CD14-positive monocyte (primary cell): ENCODE results near the gene RIC8A. TPM values are rescaled to one million over a fixed set of nuclear protein-coding genes. Genes with fewer than 3 reads are reported as not detected.

Experiments used
- DNase-seq, 3 donors: peaks; one replicate each; pipeline ENCODE4 v3.0.0-alpha.2; 2011 to 2022
- H2AFZ ChIP-seq: 2 replicates; pipeline ENCODE4 v1.6.0; 2012; ENCODE audit warnings: mild to moderate bottlenecking, low read depth, low read length, inconsistent platforms; ENCODE audit not compliant: insufficient read depth, poor library complexity, severe bottlenecking
- H3K27ac ChIP-seq, 2 donors: 1 replicate in 1 of 2; 2 replicates in 1 of 2; pipeline ENCODE4 v1.5.1; 2012 to 2013; ENCODE audit warnings: low read length in 2 of 2, control low read depth in 1 of 2, inconsistent platforms in 1 of 2, low read depth in 1 of 2, mild to moderate bottlenecking in 1 of 2
- H3K27me3 ChIP-seq, 2 donors: one replicate each; pipeline versions ENCODE4 v1.6.0 to v1.6.1; 2011 to 2013; ENCODE audit warnings: low read length in 2 of 2; ENCODE audit not compliant: control insufficient read depth in 2 of 2, insufficient read depth in 2 of 2
- H3K36me3 ChIP-seq, 2 donors: replicated peaks in 1 of 2; 1 replicate in 1 of 2; 2 replicates in 1 of 2; pipeline versions ENCODE4 v1.5.1 to v1.6.1; 2012 to 2013; ENCODE audit warnings: low read length in 2 of 2, control low read depth in 1 of 2, inconsistent platforms in 1 of 2, mild to moderate bottlenecking in 1 of 2; ENCODE audit not compliant: insufficient read depth in 2 of 2, control insufficient read depth in 1 of 2
- H3K4me1 ChIP-seq, 2 donors: 1 replicate in 1 of 2; 2 replicates in 1 of 2; pipeline versions ENCODE4 v1.5.1 to v1.6.1; 2012 to 2013; ENCODE audit warnings: low read length in 2 of 2, control low read depth in 1 of 2, inconsistent platforms in 1 of 2, mild to moderate bottlenecking in 1 of 2, moderate library complexity in 1 of 2; ENCODE audit not compliant: insufficient read depth in 2 of 2, control insufficient read depth in 1 of 2
- H3K4me2 ChIP-seq: replicated peaks from 2 replicates; pipeline ENCODE3; 2012; ENCODE audit warnings: low read length, moderate library complexity, mild to moderate bottlenecking; ENCODE audit not compliant: poor library complexity, severe bottlenecking; ENCODE audit errors: extremely low read depth
- H3K4me3 ChIP-seq, 3 experiments: fragments of 200-600 bp in 1 of 3; sonication (generic) in 1 of 3; replicated peaks in 1 of 3; 1 replicate in 2 of 3; 2 replicates in 1 of 3; pipeline ENCODE4 v1.5.1; 2011 to 2013; ENCODE audit warnings: low read length in 3 of 3, mild to moderate bottlenecking in 3 of 3, control low read depth in 2 of 3, low read depth in 2 of 3, inconsistent platforms in 1 of 3, moderate library complexity in 1 of 3
- H3K79me2 ChIP-seq: 2 replicates; pipeline ENCODE4 v1.6.0; 2012; ENCODE audit warnings: mild to moderate bottlenecking, control low read depth, inconsistent platforms, low read length, moderate library complexity; ENCODE audit not compliant: insufficient read depth
- H3K9ac ChIP-seq: 2 replicates; pipeline ENCODE4 v1.6.0; 2017; ENCODE audit warnings: low read length, mild to moderate bottlenecking; ENCODE audit not compliant: insufficient read depth, poor library complexity, severe bottlenecking
- H3K9me3 ChIP-seq, 2 donors: replicated peaks in 1 of 2; 1 replicate in 1 of 2; 2 replicates in 1 of 2; pipeline versions ENCODE4 v1.5.1 to v1.6.1; 2012 to 2013; ENCODE audit warnings: low read length in 2 of 2, control low read depth in 1 of 2; ENCODE audit not compliant: control insufficient read depth in 1 of 2, insufficient read depth in 1 of 2
- H4K20me1 ChIP-seq: 2 replicates; pipeline ENCODE4 v1.6.0; 2012; ENCODE audit warnings: mild to moderate bottlenecking, low read length, control low read depth, moderate library complexity; ENCODE audit not compliant: insufficient read depth
- H3K27ac Mint-ChIP-seq, 7 donors: one replicate each; pipeline ENCODE4 v1.8.0; 2020; ENCODE audit warnings: mild to moderate bottlenecking in 7 of 7, mixed read lengths in 7 of 7, moderate library complexity in 6 of 7, inconsistent platforms in 2 of 7
- H3K27me3 Mint-ChIP-seq, 3 donors: one replicate each; pipeline ENCODE4 v1.8.0; 2021 to 2022; ENCODE audit warnings: low read depth in 3 of 3, mild to moderate bottlenecking in 3 of 3, mixed read lengths in 3 of 3, moderate library complexity in 3 of 3, inconsistent platforms in 1 of 3
- H3K36me3 Mint-ChIP-seq, 2 donors: one replicate each; pipeline ENCODE4 v1.8.0; 2020; ENCODE audit warnings: mixed read lengths in 2 of 2, inconsistent platforms in 1 of 2, mild to moderate bottlenecking in 1 of 2
- H3K4me1 Mint-ChIP-seq: one replicate; pipeline ENCODE4 v1.8.0; 2020; ENCODE audit warnings: mild to moderate bottlenecking, mixed read lengths
- H3K4me3 Mint-ChIP-seq, 2 donors: one replicate each; pipeline ENCODE4 v1.8.0; 2020; ENCODE audit warnings: mild to moderate bottlenecking in 2 of 2, mixed read lengths in 2 of 2, moderate library complexity in 1 of 2
- H3K9me3 Mint-ChIP-seq, 7 donors: one replicate each; pipeline ENCODE4 v1.8.0; 2020 to 2022; ENCODE audit warnings: mixed read lengths in 7 of 7, mild to moderate bottlenecking in 6 of 7, moderate library complexity in 6 of 7, inconsistent platforms in 2 of 7
- WGBS: methylation state at CpG from one replicate; pipeline ENCODE4 v1.1.5; 2013; ENCODE audit warnings: missing lambda C conversion rate; ENCODE audit not compliant: insufficient coverage; 5-methylcytosine and 5-hydroxymethylcytosine counted together
- intact Hi-C, 2 donors: fragments of 100-400 bp; cut with micrococcal nuclease; formaldehyde crosslinking; loops; one replicate each; pipeline versions ENCODE4 v1.15.0 to v1.15.1; 2023
- polyA plus RNA-seq, 3 donors: library from polyadenylated mRNA; depleted of rRNA in 1 of 3; unstranded in 2 of 3; stranded (reverse) in 1 of 3; fragments of 300-500 nt in 2 of 3; fragments of >200 nt in 1 of 3; fragmentation: Illumina TruSeq in 2 of 3; gene quantifications; 1 replicate in 2 of 3; 2 replicates in 1 of 3; pipeline ENCODE4 v1.2.3, GENCODE V29; 2012 to 2021
- TF ChIP-seq, protein P1 (sequence below): fragments of 200-600 bp; IDR thresholded peaks from one replicate; pipeline ENCODE4 v1.8.0; 2022; ENCODE audit warnings: antibody characterized with exemption, mild to moderate bottlenecking

The RIC8A gene
- polyA plus RNA-seq, 3 donors: 51.1 to 79.1 (median 56.5) TPM

DNA sequence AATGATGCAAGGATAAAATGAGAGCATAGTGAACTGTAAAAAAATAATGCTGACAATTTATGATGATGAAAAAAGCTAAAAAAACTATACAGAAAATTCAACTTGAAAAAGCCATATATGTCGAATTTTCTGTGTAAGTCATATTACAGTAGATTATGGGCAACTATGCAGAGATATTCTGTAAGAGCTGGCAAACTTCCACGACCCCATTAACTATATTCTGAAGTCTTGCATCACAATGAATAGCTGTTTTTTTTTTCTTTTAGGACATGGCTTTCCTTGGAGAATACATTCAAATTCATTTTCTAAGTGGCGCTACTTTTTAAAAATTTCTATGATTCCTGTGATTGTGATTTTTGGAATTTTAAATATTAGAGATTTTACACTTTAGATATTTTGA lies 47.7 kb downstream of the RIC8A start:
- no peak for DNase-seq
- no peak overlapping the region for H3K4me3 Mint-ChIP-seq
- TF ChIP-seq, protein P1, sequence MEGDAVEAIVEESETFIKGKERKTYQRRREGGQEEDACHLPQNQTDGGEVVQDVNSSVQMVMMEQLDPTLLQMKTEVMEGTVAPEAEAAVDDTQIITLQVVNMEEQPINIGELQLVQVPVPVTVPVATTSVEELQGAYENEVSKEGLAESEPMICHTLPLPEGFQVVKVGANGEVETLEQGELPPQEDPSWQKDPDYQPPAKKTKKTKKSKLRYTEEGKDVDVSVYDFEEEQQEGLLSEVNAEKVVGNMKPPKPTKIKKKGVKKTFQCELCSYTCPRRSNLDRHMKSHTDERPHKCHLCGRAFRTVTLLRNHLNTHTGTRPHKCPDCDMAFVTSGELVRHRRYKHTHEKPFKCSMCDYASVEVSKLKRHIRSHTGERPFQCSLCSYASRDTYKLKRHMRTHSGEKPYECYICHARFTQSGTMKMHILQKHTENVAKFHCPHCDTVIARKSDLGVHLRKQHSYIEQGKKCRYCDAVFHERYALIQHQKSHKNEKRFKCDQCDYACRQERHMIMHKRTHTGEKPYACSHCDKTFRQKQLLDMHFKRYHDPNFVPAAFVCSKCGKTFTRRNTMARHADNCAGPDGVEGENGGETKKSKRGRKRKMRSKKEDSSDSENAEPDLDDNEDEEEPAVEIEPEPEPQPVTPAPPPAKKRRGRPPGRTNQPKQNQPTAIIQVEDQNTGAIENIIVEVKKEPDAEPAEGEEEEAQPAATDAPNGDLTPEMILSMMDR: no peak
- H3K27ac Mint-ChIP-seq: no peak overlapping the region
- H3K36me3 Mint-ChIP-seq: peaks cover 35 to 38% of the 10 kb centered on the region in 2 donors
- Histone ChIP-seq H3K4me1 (no peaks in the 10 kb centered on the region), H2AFZ (no peak overlapping the region), H3K4me3 (no peak overlapping the region), H3K36me3 (peaks cover 36 to 37% of the 10 kb centered on the region in 2 donors), H3K27ac (no peak overlapping the region), H3K4me2 (no peak overlapping the region), H3K79me2 (no peaks in the 10 kb centered on the region), H3K9ac (no peak overlapping the region), H3K27me3 (no peaks in the 10 kb centered on the region), H3K9me3 (no peaks in the 10 kb centered on the region), H4K20me1 (no peaks in the 10 kb centered on the region)
- WGBS: no CpG with 5 or more reads among the region's 3 CpGs
- intact Hi-C loops: no loop called here
- no peaks in the 10 kb centered on the region for H3K9me3 Mint-ChIP-seq
- H3K4me1 Mint-ChIP-seq: peaks cover 7% of the 10 kb centered on the region
- peaks cover 0 to 5% (median 4%) of the 10 kb centered on the region in 3 donors for H3K27me3 Mint-ChIP-seq

- no peak overlapping the region for H3K4me2 ChIP-seq
- TF ChIP-seq, protein P1: no peak
- H3K79me2 ChIP-seq: no peaks in the 10 kb centered on the region
- no peak for DNase-seq
- no peaks in the 10 kb centered on the region for H3K4me1 ChIP-seq
- no peak overlapping the region for H3K27ac Mint-ChIP-seq
- peaks cover 7% of the 10 kb centered on the region for H3K4me1 Mint-ChIP-seq
- H3K4me3 Mint-ChIP-seq: no peak overlapping the region
- peaks cover 0 to 5% (median 4%) of the 10 kb centered on the region in 3 donors for H3K27me3 Mint-ChIP-seq
- H4K20me1 ChIP-seq: no peaks in the 10 kb centered on the region
- no peaks in the 10 kb centered on the region for H3K9me3 ChIP-seq
- no peaks in the 10 kb centered on the region for H3K9me3 Mint-ChIP-seq
- no peak overlapping the region for H3K9ac ChIP-seq
- no peak overlapping the region for H3K4me3 ChIP-seq
- no peaks in the 10 kb centered on the region for H3K27me3 ChIP-seq
- WGBS: 90% methylated on average over 2 of the region's 2 CpGs
- no peak overlapping the region for H3K27ac ChIP-seq
- no peak overlapping the region for H2AFZ ChIP-seq
- H3K36me3 ChIP-seq: peaks cover 30 to 31% of the 10 kb centered on the region in 2 donors
- H3K36me3 Mint-ChIP-seq: peaks cover 30 to 31% of the 10 kb centered on the region in 2 donors
- intact Hi-C loops: no loop called here
Observed at GRCh38 chr11:255816-256215, 48.3 kb downstream of the RIC8A start.
